Gastroesophageal sphincter (tissue), 4 donors: ENCODE measurements around the gene REEP3. TPM values are rescaled to one million over a fixed set of nuclear protein-coding genes. Genes with fewer than 3 reads are reported as not detected.

Experiments used
- ATAC-seq: fragments of 150-250 bp; one replicate; pipeline ENCODE4 v1.9.1; 2016; ENCODE audit warnings: mild to moderate bottlenecking, moderate library complexity
- H3K27ac ChIP-seq, 4 donors: fragments of 200-600 bp; sonication (generic) in 3 of 4; 1 replicate in 3 of 4; 2 replicates in 1 of 4; pipeline ENCODE4 v1.5.1; 2016 to 2019
- H3K27me3 ChIP-seq: fragments of 200-600 bp; sonication (generic); one replicate; pipeline ENCODE4 v1.5.1; 2019
- H3K36me3 ChIP-seq, 2 donors: fragments of 200-600 bp; sonication (generic); one replicate each; pipeline ENCODE4 v1.5.1; 2019; ENCODE audit warnings: control low read depth in 1 of 2
- H3K4me1 ChIP-seq, 3 donors: fragments of 200-600 bp; sonication (generic); 1 replicate in 2 of 3; 2 replicates in 1 of 3; pipeline ENCODE4 v1.5.1; 2016 to 2019; ENCODE audit warnings: control low read depth in 2 of 3
- H3K4me3 ChIP-seq, 2 donors: fragments of 200-600 bp; sonication (generic); one replicate each; pipeline ENCODE4 v1.5.1; 2019; ENCODE audit warnings: mild to moderate bottlenecking in 1 of 2, moderate library complexity in 1 of 2
- H3K9me3 ChIP-seq, 3 donors: fragments of 200-600 bp; sonication (generic); one replicate each; pipeline ENCODE4 v1.5.1; 2017 to 2019; ENCODE audit warnings: control low read depth in 2 of 3
- CTCF ChIP-seq, 4 experiments: fragments of 200-600 bp in 2 of 4; fragments of 450-650 bp in 2 of 4; sonication (generic) in 1 of 4; IDR thresholded peaks; one replicate each; pipeline ENCODE4 v1.5.1; 2017 to 2019; ENCODE audit warnings: antibody characterized with exemption in 4 of 4, mild to moderate bottlenecking in 2 of 4, moderate library complexity in 2 of 4
- EP300 ChIP-seq: sonication (generic); formaldehyde crosslinking; IDR thresholded peaks from one replicate; pipeline ENCODE4 v1.6.1; 2017; ENCODE audit warnings: antibody characterized with exemption, mild to moderate bottlenecking
- POLR2A ChIP-seq, 2 donors: fragments of 450-650 bp; IDR thresholded peaks; one replicate each; pipeline ENCODE4 v1.6.1; 2017; ENCODE audit warnings: antibody characterized with exemption in 2 of 2, mild to moderate bottlenecking in 2 of 2, moderate library complexity in 1 of 2
- POLR2AphosphoS5 ChIP-seq: sonication (generic); formaldehyde crosslinking; IDR thresholded peaks from one replicate; pipeline ENCODE4 v1.6.1; 2017; ENCODE audit warnings: antibody characterized with exemption
- WGBS, 2 donors: methylation state at CpG; one replicate each; pipeline ENCODE4 v1.1.5; 2018; ENCODE audit warnings: low coverage in 1 of 2; 5-methylcytosine and 5-hydroxymethylcytosine counted together
- total RNA-seq, 4 donors: library from RNA; depleted of rRNA; stranded (reverse); fragments of >200 nt; gene quantifications; one replicate each; pipeline ENCODE4 v1.1.0, GENCODE V29; 2016

The REEP3 gene
- total RNA-seq, 4 donors from 2014 or later, result 86.1 to 129 (median 97.3) TPM

GRCh38 chr10:63539377-63539776, 18.2 kb downstream of the REEP3 start:
- Histone ChIP-seq H3K27ac (no peak overlapping the region), H3K9me3 (no peaks in the 10 kb centered on the region), H3K36me3 (no peaks in the 10 kb centered on the region), H3K4me3 (no peak overlapping the region), H3K4me1 (peaks cover 0 to 14% (median 3%) of the 10 kb centered on the region in 3 donors), H3K27me3 (no peaks in the 10 kb centered on the region)
- TF ChIP-seq POLR2AphosphoS5 (no peak), POLR2A (IDR thresholded peaks at IDR 0.05) (no peak), CTCF (IDR thresholded peaks at IDR 0.05) (no peak), EP300 (no peak)
- no peak for ATAC-seq
- 100% methylated on average over 2 of the region's 2 CpGs for WGBS, 2 donors

- TF ChIP-seq EP300 (no peak), POLR2A (IDR thresholded peaks at IDR 0.05) (no peak), CTCF (IDR thresholded peaks at IDR 0.05) (no peak), POLR2AphosphoS5 (no peak)
- ATAC-seq, result no peak
- H3K27me3 ChIP-seq, result no peaks in the 10 kb centered on the region
- no peaks in the 10 kb centered on the region for H3K9me3 ChIP-seq
- 67 to 73% methylated on average over 1 of the region's 1 CpG for WGBS, 2 donors
- no peak overlapping the region for H3K4me3 ChIP-seq
- peaks cover 0 to 20% (median 3%) of the 10 kb centered on the region in 3 donors for H3K4me1 ChIP-seq
- no peak overlapping the region for H3K27ac ChIP-seq
- no peaks in the 10 kb centered on the region for H3K36me3 ChIP-seq
These were observed 18.8 kb downstream of the REEP3 start for GRCh38 chr10:63539994-63540393.

GRCh38 chr10:63542835-63543575, 21.8 kb downstream of the REEP3 start:
- TF ChIP-seq EP300, result no peak
- TF ChIP-seq CTCF (IDR thresholded peaks at IDR 0.05), result no peak
- TF ChIP-seq POLR2AphosphoS5, result no peak
- no peak for TF ChIP-seq POLR2A (IDR thresholded peaks at IDR 0.05)
- H3K27ac ChIP-seq, result no peak overlapping the region
- H3K9me3 ChIP-seq, result no peaks in the 10 kb centered on the region
- WGBS, 2 donors, result 78 to 88% methylated on average over 4 to 5 of the region's 5 CpGs
- no peak for ATAC-seq
- no peaks in the 10 kb centered on the region for H3K27me3 ChIP-seq
- H3K36me3 ChIP-seq, result no peaks in the 10 kb centered on the region
- no peak overlapping the region for H3K4me3 ChIP-seq
- H3K4me1 ChIP-seq, result peaks cover 0 to 26% (median 3%) of the 10 kb centered on the region in 3 donors

- Histone ChIP-seq H3K36me3 (no peaks in the 10 kb centered on the region), H3K9me3 (no peaks in the 10 kb centered on the region), H3K27me3 (no peaks in the 10 kb centered on the region), H3K27ac (no peak overlapping the region), H3K4me1 (peaks cover 0 to 31% (median 3%) of the 10 kb centered on the region in 3 donors), H3K4me3 (no peak overlapping the region)
- 84 to 88% methylated on average over 7 of the region's 7 CpGs for WGBS, 2 donors
- no peak for TF ChIP-seq POLR2AphosphoS5
- no peak for TF ChIP-seq POLR2A (IDR thresholded peaks at IDR 0.05)
- TF ChIP-seq CTCF (IDR thresholded peaks at IDR 0.05), result no peak
- TF ChIP-seq EP300, result no peak
- no peak for ATAC-seq
These were observed 22.4 kb downstream of the REEP3 start for GRCh38 chr10:63543576-63543962.

GRCh38 chr10:63544418-63544817, 23.2 kb downstream of the REEP3 start:
- H3K27me3 ChIP-seq, result no peaks in the 10 kb centered on the region
- TF ChIP-seq POLR2A (IDR thresholded peaks at IDR 0.05) (no peak), CTCF (IDR thresholded peaks at IDR 0.05) (no peak), POLR2AphosphoS5 (no peak), EP300 (no peak)
- H3K4me1 ChIP-seq, result peaks cover 0 to 40% (median 3%) of the 10 kb centered on the region in 3 donors
- no peak for ATAC-seq
- no peak overlapping the region for H3K4me3 ChIP-seq
- WGBS, 2 donors, result 21% methylated on average over 1 of the region's 1 CpG; no CpG with 5 or more reads in 1 of the 2 donors
- H3K27ac ChIP-seq, result no peak overlapping the region
- no peaks in the 10 kb centered on the region for H3K9me3 ChIP-seq
- no peaks in the 10 kb centered on the region for H3K36me3 ChIP-seq
